Measurements from ENCODE around the gene PEX6. TPM values are rescaled to one million over a fixed set of nuclear protein-coding genes. Genes with fewer than 3 reads are reported as not detected.

PEX6 gene, protein sequence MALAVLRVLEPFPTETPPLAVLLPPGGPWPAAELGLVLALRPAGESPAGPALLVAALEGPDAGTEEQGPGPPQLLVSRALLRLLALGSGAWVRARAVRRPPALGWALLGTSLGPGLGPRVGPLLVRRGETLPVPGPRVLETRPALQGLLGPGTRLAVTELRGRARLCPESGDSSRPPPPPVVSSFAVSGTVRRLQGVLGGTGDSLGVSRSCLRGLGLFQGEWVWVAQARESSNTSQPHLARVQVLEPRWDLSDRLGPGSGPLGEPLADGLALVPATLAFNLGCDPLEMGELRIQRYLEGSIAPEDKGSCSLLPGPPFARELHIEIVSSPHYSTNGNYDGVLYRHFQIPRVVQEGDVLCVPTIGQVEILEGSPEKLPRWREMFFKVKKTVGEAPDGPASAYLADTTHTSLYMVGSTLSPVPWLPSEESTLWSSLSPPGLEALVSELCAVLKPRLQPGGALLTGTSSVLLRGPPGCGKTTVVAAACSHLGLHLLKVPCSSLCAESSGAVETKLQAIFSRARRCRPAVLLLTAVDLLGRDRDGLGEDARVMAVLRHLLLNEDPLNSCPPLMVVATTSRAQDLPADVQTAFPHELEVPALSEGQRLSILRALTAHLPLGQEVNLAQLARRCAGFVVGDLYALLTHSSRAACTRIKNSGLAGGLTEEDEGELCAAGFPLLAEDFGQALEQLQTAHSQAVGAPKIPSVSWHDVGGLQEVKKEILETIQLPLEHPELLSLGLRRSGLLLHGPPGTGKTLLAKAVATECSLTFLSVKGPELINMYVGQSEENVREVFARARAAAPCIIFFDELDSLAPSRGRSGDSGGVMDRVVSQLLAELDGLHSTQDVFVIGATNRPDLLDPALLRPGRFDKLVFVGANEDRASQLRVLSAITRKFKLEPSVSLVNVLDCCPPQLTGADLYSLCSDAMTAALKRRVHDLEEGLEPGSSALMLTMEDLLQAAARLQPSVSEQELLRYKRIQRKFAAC
- 20.4 TPM for total RNA-seq

- DNase-seq (ENCODE audit: low spot score) (peak; percentile 91), ATAC-seq (peak; percentile 95)
- intact Hi-C loops (cut with DNase I): no loop called here
These were observed at the start of gene PEX6 for GRCh38 chr6:42978839-42979522. Gene PEX6, minus strand, starts transcription at chr6:42979181. Its CDS starts 31 bp downstream, at chr6:42979150.

DNA sequence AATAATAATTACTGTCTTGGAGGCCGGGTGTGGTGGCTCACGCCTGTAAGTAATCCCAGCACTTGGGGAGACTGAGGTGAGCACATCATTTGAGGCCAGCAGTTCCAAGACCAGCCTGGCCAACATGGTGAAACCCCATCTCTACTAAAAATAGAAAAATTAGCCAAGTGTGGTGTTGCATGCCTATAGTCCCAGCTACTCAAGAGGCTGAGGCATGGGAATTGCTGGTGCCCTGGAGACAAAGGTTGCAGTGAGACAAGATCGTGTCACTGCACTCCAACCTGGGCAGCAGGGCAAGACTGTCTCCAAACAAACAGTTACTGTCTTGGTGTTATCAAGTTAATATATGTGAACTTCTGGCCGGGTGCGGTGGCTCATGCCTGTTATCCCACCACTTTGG is 47.4 kb upstream of the PEX6 start:
- intact Hi-C loops (cut with DNase I): no loop called here
- no peak for ATAC-seq

GRCh38 chr6:43024436-43024835 is 45.5 kb upstream of the PEX6 start:
- ATAC-seq (no peak), DNase-seq (ENCODE audit: low spot score) (no peak)
- intact Hi-C loops (cut with DNase I): loop anchor here (5.0 kb wide), 1 partner anchor 237 kb away; no protein-coding TSS in a partner anchor

More for the DNA sequence above, 47.4 kb upstream of the PEX6 start:
- no peak for DNase-seq (ENCODE audit: low spot score)

- ATAC-seq: peak; percentile 91
- peak; percentile 87 for DNase-seq (ENCODE audit: low spot score)
- intact Hi-C loops (cut with DNase I): loop anchor here (5.0 kb wide), 1 partner anchor 234 kb away; no protein-coding TSS in a partner anchor
These were observed 42.5 kb upstream of the PEX6 start, which contains the start of gene RRP36 for GRCh38 chr6:43021270-43022047. Gene RRP36, plus strand, starts transcription at chr6:43021623. Its CDS starts 32 bp downstream, at chr6:43021655.

DNA sequence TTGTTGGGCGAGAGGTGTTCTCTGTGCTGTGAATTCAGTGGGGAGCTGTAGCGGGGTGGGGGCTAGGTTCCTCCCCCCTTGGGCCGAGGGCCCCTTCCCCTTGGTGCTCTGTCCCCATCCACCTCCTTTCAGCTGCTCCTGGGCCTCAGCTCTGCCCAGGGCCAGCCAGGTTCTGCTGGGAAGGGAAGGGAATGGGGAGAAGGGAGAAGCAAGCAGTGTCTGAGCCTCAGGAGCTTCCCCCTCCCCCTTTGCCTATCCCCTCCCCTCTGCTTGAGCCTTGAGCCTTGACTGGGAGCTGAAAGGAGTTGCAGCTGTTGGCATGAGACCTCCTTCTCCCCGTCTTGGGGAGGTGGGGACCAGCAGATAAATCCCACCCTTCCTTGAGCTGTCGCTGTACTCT is 41.9 kb upstream of the PEX6 start:
- DNase-seq (ENCODE audit: low spot score) (no peak), ATAC-seq (peak; percentile 40)
- intact Hi-C loops (cut with DNase I): loop anchor here (5.0 kb wide), 1 partner anchor 234 kb away; no protein-coding TSS in a partner anchor

DNA sequence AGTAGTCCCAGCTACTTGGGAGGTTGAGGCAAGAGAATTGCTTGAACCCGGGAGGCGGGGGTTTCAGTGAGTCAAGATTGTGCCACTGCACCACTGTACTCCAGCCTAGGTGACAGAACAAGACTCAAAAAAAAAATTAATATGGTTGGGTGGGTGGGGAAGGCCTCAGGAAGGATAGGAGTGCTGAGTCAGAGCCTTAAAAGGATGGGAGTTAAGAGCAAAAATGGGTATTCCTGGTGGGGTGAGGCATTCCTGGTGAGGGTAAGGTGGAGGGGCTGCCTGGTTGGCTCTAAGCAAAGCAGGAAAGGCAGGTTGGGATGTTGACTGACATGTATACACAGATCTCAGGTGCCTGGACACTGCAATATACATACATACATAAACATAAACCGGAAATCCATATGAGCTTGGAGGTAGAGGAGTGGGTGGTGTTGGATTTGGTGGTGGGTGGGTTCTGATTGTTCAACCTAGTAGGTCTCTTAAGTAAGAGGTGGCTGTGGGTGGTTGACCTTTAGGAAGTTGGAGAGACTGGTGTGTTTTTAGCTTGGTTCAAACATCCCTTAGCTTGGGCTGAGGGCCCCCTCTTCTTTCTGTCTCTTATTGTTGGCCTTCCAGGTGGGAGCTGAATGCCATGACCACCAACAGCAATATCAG is 41.2 kb upstream of the PEX6 start:
- no peak for ATAC-seq
- no peak for DNase-seq (ENCODE audit: low spot score)
- intact Hi-C loops (cut with DNase I): loop anchor here (5.0 kb wide), 1 partner anchor 233 kb away; no protein-coding TSS in a partner anchor

DNA sequence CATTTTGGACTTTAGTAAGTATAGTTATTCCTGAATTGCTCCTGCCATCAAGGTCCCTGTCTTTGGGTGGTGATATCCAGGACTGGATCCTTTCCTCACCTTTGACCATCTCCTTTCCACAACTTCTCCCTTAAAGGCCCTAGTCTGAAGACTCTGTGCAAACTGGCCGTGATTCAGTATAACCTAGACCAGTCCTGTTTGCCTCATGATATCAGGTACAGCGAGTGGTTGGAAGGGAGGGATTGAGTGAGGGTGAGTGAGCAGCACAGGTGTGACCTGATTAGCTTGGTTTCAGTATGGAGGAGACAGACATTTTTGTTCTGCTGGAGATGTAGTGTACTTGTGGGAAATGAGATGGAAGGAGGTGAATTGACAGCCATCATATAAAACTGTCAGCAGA is 40.2 kb upstream of the PEX6 start:
- DNase-seq (ENCODE audit: low spot score) (no peak), ATAC-seq (no peak)
- intact Hi-C loops (cut with DNase I): no loop called here

GRCh38 chr6:43016943-43017334 is 38.0 kb upstream of the PEX6 start:
- intact Hi-C loops (cut with DNase I): no loop called here
- no peak for DNase-seq (ENCODE audit: low spot score)
- ATAC-seq: no peak

DNA sequence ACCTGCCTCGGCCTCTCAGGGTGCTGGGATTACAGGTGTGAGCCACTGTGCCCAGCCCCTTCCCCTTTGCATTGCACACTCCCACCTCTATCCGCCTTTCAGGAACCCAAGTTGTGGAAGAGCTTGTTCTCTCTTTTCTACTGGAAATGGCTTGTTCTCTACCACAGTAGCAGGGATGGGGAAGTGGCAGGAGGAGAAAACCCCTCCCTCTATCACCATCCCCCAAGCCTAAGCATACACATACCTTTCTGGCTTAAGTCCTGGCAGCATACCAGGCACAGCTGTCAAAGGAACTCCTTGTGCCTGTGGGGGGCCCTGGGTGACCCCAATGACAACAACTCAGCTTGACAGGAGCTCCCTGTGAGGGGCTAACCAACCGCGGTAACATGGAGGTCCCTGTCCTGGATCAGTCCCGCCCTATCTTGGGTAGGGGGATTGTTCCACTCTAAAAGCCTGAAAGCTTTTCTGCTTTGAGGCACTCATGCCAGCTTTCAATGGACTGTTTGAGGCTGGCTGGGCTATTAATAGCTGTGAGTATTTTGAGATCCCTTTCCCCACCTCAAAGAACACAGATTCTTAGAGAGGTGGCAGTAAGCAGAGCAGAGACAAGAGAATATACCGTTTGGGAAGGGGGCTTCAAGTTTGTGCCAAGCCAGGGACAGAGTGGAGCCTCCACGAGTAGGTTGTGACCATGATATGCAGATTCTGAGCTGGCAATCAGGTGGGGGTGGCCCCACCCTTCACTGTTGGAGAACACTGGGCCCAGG is 37.4 kb upstream of the PEX6 start:
- intact Hi-C loops (cut with DNase I): no loop called here
- ATAC-seq (no peak), DNase-seq (ENCODE audit: low spot score) (no peak)

DNA sequence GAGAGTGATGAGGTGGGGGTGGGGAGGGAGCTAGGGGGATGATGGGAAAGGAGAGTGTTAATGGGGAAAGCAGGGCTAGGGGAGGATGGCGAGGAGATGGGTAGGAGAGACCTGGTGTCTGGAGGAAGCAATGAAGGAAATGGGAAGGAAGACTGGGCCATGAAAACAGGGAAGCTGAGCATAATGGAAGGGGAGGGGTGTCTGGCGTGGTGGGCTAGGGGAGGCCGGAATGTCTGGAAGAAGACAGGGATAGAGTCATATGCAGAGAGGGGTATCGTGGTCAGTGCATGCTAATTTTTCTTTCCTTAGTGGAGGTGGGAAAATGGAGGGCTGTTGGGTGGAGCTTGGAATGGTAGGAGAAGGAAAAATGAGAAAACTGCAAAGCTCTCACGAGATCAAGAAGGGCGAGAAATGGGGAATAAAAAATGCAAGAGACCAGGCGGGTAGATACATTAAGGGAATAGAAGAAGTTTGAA is 35.5 kb upstream of the PEX6 start:
- ATAC-seq (no peak), DNase-seq (ENCODE audit: low spot score) (no peak)
- intact Hi-C loops (cut with DNase I): no loop called here

- DNase-seq (ENCODE audit: low spot score): peak; percentile 99
- peak; percentile 98 for ATAC-seq
- intact Hi-C loops (cut with DNase I): no loop called here
These were observed 35.0 kb upstream of the PEX6 start, which contains the start of the genes KLHDC3 and MEA1 for GRCh38 chr6:43013843-43014433. Gene KLHDC3, plus strand, starts transcription at chr6:43014249. Its CDS starts 2,944 bp downstream, at chr6:43017193. Gene MEA1, minus strand, starts transcription at chr6:43013946. Its CDS starts 133 bp downstream, at chr6:43013813.

GRCh38 chr6:43013097-43013842 is 34.3 kb upstream of the PEX6 start:
- no peak for DNase-seq (ENCODE audit: low spot score)
- ATAC-seq: peak; percentile 1
- intact Hi-C loops (cut with DNase I): no loop called here

GRCh38 chr6:43012364-43012763 is 33.4 kb upstream of the PEX6 start:
- intact Hi-C loops (cut with DNase I): no loop called here
- ATAC-seq: no peak
- no peak for DNase-seq (ENCODE audit: low spot score)

GRCh38 chr6:43011207-43011606 is 32.2 kb upstream of the PEX6 start:
- ATAC-seq (no peak), DNase-seq (ENCODE audit: low spot score) (no peak)
- intact Hi-C loops (cut with DNase I): no loop called here

DNA sequence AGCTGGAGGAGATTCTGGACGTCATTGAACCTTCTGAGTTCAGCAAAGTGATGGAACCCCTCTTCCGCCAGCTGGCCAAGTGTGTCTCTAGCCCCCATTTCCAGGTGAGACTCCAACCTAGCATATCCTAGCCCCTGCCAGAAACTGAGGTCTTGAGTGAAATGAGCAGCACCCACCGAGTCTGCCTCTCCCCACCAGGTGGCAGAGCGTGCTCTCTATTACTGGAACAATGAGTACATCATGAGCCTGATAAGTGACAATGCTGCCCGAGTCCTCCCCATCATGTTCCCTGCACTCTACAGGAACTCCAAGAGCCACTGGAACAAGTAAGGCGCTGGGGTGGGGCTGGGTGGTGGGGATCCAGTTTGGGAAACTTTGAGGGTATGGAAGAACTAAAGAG is 30.1 kb upstream of the PEX6 start:
- intact Hi-C loops (cut with DNase I): no loop called here
- DNase-seq (ENCODE audit: low spot score): no peak
- no peak for ATAC-seq

DNA sequence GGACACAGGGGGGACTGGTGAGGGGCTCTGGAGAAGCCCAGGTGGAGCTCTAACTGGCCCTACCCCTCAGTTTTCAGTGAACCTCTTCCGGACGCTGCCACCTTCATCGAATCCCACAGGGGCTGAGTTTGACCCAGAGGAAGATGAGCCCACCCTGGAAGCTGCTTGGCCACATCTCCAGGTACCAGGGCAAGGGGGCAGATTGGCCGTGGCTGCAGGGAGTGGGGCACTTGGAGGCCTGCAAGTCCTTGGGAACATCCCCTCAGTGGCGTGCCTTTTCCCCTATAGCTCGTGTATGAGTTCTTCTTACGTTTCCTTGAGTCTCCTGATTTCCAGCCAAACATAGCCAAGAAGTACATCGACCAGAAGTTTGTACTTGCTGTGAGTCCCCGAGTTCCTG is 28.1 kb upstream of the PEX6 start:
- DNase-seq (ENCODE audit: low spot score): no peak
- intact Hi-C loops (cut with DNase I): no loop called here
- no peak for ATAC-seq

All from sciatic nerve (tissue), 2 donors.